HG02678 (cell line): ENCODE data around the gene ANKRD61.
"Not testable (repeated sequence)": the region's sequence is repeated elsewhere in the genome, so short reads cannot be mapped to it uniquely, and the experiment has no call there.

Source experiments
- ATAC-seq: cut with Tn5 transposase; IDR thresholded peaks from one replicate; pipeline ENCODE4 v1.9.1; 2021; ENCODE audit warnings: mild to moderate bottlenecking, moderate library complexity; ENCODE audit not compliant: unreplicated experiment

Gene ANKRD61

GRCh38 chr7:6030988-6031387 lies at the start of gene ANKRD61:
TSS of gene ANKRD61 (plus strand) at chr7:6031376. CDS start at chr7:6031376, 0 bp downstream.
- ATAC-seq: no peak

GRCh38 chr7:5987061-5987460 lies 44.1 kb upstream of the ANKRD61 start:
- not testable (repeated sequence) for ATAC-seq

GRCh38 chr7:5997210-5997808 lies 33.9 kb upstream of the ANKRD61 start:
- no peak for ATAC-seq

GRCh38 chr7:6007386-6007785 lies 23.8 kb upstream of the ANKRD61 start:
- no peak for ATAC-seq

- not testable (repeated sequence) for ATAC-seq
Measured at GRCh38 chr7:6007835-6008590, 23.2 kb upstream of the ANKRD61 start.

- peak; percentile 96 for ATAC-seq
Measured at GRCh38 chr7:6008668-6009611, 22.2 kb upstream of the ANKRD61 start, which contains the start of the genes AIMP2 and PMS2. TSS of gene AIMP2 (plus strand) at chr7:6009272. CDS start at chr7:6009364, 92 bp downstream. TSS of gene PMS2 (minus strand) at chr7:6009049. CDS start at chr7:6009019, 30 bp downstream.

GRCh38 chr7:6010370-6010769 lies 20.8 kb upstream of the ANKRD61 start:
- not testable (repeated sequence) for ATAC-seq

GRCh38 chr7:6011541-6011940 lies 19.6 kb upstream of the ANKRD61 start:
- no peak for ATAC-seq

- ATAC-seq: no peak
Measured at GRCh38 chr7:6012355-6013104, 18.6 kb upstream of the ANKRD61 start.

GRCh38 chr7:6015917-6016652 lies 15.1 kb upstream of the ANKRD61 start:
- ATAC-seq: no peak

GRCh38 chr7:6016653-6016966 lies 14.6 kb upstream of the ANKRD61 start:
- no peak for ATAC-seq

- no peak for ATAC-seq
Measured at GRCh38 chr7:6020371-6021286, 10.5 kb upstream of the ANKRD61 start.

GRCh38 chr7:6022707-6023106 lies 8.5 kb upstream of the ANKRD61 start:
- no peak for ATAC-seq

- ATAC-seq: no peak
Measured at GRCh38 chr7:6023974-6024435, 7.2 kb upstream of the ANKRD61 start.

- ATAC-seq: peak; percentile 86
Measured at GRCh38 chr7:6026011-6026819, 5.0 kb upstream of the ANKRD61 start.

- no peak for ATAC-seq
Measured at GRCh38 chr7:6026820-6027311, 4.3 kb upstream of the ANKRD61 start.

- ATAC-seq: no peak
Measured at GRCh38 chr7:6027806-6028365, 3.3 kb upstream of the ANKRD61 start.
